LNCAP (cell line): Measurements from ENCODE around the gene DMXL1.

ENCODE experiments used
- CTCF ChIP-seq: fragments of 450-650 bp; IDR thresholded peaks from 2 replicates; pipeline ENCODE4 v1.5.1; 2017; ENCODE audit warnings: mild to moderate bottlenecking

The DMXL1 gene

GRCh38 chr5:119238265-119239118 is 167.6 kb downstream of the DMXL1 start:
- TF ChIP-seq CTCF: no peak

- TF ChIP-seq CTCF: no peak
Observed at GRCh38 chr5:119239119-119239417, 168.2 kb downstream of the DMXL1 start.

DNA sequence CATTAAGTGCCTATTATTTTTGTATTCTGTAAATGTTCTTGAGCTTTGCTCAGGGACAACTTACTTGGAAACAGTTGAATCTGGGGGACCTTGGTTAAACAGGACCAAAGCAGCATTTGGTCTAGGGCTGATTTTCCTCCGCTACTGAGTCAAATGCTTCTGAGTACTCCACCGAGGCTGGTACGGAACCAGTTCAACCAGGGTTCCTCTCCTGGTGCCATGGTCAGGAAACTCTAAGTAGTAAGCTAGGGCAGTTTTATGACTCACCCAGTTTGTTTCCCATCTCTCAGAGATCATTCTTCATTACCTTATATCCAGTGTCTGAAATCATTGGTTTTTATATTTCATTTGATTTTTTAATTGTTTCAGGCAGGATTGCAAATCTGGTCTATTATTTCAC is 173.0 kb downstream of the DMXL1 start:
- TF ChIP-seq CTCF: no peak

DNA sequence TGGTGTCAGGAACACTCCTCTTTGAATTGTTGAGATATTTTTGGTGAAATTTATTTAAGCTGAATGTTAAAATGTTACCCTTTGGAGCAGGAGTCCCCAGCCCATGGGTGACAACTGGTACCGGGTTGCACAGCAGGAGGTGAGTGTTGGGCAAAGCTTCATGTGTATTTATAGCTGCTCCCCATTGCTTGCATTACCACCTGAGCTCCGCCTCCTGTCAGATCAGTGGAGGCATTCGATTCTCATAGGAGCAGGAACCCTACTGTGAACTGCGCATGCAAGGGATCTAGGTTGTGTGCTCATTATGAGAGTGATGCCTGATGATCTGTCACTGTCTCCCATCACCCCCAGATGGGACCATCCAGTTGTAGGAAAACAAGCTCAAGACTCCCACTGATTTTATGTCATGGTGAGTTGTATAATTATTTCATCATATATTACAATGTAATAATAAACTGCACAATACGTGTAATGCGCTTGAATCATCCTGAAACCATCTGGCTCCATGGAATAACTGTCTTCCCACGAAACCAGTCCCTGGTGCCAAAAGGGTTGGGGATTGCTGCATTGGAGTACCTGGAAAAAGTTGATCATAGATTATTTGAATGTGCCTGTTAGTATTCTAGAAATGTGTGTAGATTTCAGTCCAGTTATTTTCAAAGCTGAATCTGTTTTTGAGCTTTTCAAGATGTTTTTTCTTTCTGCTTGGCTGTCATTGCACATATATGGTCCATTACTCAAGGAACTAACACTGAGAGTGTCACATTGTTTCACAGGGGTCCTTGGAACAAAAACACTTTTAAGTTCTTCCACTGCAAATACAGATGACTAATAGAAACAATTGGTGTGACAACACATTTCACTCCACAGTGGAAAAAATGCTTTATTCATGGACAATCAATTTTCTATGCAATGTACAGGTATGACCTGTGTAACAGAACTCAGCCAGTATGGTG is 180.3 kb downstream of the DMXL1 start:
- TF ChIP-seq CTCF: no peak

- TF ChIP-seq CTCF: peak; percentile 31; the same call in 1 of the 2 replicates
Observed at GRCh38 chr5:119255571-119256356, 184.9 kb downstream of the DMXL1 start.

DNA sequence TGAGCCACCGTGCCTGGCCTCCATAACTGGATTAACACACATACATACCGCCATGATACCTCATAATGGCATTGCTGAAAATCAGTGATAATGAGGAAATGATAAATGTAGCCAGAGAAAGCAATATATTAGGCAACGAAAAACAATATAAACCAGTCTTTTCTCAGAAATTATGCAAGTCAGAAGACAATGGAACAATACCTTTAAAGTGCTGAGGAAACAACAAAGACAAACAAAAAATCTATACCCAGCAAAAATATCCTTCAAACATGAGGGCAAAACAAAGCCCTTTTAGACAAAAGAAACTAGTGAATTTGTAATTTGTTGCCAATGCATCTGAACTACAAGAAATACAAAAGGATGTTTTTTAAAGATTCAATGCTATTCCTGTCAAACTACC is 186.7 kb downstream of the DMXL1 start:
- TF ChIP-seq CTCF: no peak

GRCh38 chr5:119263639-119264038 is 192.8 kb downstream of the DMXL1 start:
- no peak for TF ChIP-seq CTCF
